SKM-1 treated with dmso at 0.1 percent for 144 hours (cell line): ENCODE results near the gene SEMA3E.
"Not testable (repeated sequence)": the region's sequence is repeated elsewhere in the genome, so short reads cannot be mapped to it uniquely, and the experiment has no call there.

Source experiments
- DNase-seq: peaks from one replicate; lab custom pipeline; 2025; ENCODE audit not compliant: unreplicated experiment; lab: John Stamatoyannopoulos, UW

SEMA3E gene

DNA sequence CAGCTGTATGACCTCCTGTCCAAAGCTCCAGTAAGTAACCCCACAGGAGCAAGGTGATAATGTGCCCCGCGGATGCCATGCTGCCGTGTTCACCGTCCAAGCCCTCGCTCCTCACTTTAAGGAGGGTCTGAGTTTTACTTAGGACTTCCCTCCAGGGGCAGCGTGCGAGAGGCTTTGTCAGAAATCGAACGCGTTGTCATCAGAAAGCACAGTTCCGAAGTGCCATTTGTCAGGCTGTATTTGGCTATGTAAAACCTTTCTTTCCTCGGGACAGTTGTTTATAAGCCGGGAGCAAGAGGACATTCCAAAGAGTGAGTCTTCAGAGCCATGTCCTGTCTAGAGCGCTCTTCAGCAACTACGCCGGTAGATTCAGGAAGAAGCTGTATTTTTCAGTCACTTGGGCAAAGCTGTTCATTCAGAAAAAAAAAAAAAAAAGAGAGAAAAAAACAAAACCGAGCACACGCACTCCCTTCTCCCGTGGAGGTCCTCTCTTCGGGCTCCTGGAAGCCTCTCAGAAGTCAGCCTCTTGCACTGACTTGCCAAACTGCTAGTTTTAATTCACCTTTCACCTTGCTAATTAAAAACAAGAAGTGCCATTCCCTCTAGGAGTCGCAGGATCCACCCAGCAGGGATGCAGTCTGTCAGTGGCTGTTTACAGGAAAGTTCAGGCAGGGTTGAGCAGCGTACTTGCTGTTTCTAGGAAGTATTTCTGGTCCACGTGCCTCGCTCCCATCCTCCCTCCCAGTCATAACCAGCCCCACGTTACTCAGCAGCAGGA is at the start of gene SEMA3E:
SEMA3E (minus strand) TSS at position 676 of the 778 bp plus-strand sequence.
- DNase-seq = no peak

DNA sequence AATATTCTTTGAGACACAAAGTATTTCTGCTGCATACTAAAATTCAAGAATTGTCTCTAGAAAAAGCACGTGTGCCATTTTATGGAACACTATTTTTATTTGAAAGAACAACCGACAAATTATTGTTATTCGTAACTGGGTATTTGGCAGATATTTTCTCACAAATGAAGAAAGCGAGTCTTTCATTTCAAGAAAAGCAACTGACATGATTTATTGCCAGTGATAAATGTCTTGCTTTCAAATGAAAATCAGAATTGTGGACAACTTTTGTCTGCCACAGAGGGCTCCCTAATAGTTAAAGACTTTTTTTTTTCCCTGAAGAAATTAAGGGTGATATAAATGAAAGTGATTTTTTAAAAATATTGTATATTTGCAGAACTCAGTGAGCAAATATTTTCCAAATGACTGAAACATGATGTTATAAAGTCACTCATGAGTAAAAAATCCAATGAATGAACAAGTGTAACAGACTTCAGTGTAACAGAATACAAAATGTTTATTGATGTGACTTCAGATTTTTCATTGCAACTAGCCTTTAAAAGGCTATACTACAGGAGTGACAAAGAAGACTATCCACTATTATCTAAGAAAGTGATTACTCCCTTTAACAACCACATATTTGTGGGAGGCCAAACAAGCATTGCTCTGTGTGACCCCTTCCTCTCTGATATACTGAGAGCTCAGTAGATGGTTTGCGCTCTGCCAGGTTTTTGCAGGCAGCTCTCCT is 49.0 kb upstream of the SEMA3E start:
- no peak for DNase-seq

DNA sequence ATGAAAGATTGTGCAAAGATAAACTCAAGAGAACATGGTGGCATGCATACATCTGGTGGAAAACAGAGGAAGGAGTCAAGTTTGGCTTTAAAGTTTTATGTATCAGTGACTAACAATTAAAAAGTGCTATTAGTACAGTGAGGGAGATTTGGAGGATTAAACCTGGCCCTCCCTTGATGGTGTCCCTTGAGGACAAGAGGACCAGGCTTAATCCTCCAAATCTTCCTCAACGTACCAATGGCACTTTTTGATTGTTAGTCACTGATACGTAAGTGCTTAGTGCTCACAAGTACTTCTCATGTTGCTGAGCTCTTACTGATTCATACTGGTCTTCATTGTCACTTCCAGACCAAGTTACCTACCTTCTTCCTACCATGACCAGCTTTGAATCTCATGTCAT is 47.2 kb upstream of the SEMA3E start:
- DNase-seq = no peak

DNA sequence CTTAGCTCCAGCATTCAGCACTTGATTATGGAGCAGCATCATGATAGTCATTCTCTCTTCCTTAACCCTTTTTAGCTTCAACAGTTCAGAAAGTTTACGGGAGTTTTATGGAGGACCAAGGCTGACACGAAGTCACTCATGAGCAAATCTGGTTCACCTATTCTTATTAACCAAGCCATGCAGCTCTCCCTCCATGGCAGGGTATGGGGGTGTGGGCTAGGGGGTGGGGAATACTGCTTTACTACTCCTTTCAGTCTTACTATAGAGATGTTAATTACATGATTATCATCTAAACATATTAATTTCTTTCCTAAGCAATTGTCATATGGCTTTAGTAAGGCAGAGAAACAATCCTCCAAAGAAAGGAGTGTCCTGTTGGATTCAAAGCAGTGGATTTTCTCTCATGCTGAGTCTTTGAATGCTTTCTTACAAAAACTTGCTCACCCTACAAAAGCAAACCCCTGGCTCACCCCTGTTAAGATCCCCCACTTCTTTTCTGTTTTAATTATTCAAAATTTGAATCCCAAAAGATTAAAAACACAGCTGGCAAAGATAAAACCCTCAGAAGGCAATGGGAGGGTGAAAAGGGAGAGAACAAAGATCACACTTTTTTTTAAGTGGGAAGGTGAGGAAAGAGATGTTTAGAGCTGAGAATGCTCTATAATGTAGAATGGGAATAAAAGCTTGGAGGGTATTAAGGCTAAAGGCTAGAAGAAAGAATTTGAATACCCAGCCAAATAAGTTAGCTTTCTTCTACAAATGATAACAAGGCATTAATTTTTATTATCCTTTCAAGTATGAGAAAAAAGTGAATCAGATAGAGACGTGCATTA is 46.4 kb upstream of the SEMA3E start:
- no peak for DNase-seq

DNA sequence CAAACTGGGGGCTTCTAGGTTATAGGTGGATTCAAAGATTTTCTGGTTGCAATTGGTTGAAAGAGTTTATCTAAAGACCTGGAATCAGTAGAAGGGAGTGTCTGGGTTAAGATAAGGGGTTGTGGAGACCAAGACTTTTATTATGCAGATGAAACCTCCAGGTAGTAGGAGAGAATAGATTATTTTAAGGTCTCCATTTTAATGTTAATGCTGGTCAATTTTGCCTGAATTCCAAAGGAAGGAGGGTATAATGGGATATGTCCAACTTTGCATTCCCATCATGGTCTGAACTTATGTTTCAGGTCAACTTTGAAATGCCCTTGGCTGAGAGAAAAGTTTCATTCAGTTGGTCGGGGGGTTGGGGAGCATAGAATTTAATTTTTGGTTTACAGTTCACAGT is 44.3 kb upstream of the SEMA3E start:
- DNase-seq = no peak

DNA sequence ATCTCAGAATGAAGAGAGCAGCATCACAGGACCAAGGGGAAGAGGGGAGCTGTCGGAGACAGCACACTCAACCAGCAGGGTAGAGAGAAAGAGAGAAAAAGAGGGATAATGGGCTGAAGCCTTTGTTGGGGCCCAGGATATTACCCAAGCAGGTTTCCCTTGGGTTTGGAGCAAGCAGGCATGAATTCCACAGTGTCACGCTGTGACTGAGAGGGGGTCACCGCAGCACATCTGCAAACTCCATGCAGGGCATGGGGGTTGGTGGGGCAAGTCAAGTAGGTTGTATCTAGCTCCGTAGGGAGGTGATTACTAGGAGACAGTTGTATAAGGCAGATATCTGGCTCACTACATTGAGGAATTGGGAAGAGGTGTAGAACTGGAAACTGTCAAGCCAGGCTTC is 42.2 kb upstream of the SEMA3E start:
- no peak for DNase-seq

DNA sequence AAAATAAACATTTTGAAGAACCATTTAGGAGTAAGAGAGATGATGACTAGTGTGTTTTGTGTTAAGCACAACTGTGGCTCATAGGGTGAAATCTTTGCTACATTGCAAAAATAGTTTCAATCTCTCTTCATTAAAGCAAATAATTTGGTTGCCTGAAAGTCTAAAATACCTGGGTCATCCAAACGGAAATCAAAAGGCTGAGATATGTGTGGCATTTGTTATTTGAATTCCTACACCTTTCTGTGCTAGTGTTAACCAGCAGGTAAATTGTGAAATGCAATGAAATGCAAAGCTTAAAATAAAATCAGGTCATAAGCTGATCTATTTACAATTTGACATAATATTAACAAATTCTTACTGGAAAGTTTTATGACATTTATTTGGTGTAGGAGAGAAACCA is 40.9 kb upstream of the SEMA3E start:
- no peak for DNase-seq

DNA sequence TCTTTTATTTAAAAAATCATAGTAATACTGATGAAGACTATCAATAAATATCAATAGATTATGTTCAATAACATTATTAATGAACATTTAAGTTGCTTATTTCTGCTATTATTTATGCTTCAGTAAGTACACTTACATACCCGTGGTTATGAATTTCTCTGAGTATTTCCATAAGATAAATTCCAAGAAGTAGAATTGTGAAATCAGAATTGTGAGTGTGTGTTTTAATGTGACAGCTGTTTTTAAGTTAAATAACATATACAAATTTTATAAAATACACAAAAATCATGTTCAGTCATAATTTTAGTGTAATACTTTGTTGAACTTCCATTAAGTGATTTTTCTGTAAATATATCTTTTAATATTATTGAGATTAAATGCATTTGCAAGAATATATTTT is 37.5 kb upstream of the SEMA3E start:
- no peak for DNase-seq

DNA sequence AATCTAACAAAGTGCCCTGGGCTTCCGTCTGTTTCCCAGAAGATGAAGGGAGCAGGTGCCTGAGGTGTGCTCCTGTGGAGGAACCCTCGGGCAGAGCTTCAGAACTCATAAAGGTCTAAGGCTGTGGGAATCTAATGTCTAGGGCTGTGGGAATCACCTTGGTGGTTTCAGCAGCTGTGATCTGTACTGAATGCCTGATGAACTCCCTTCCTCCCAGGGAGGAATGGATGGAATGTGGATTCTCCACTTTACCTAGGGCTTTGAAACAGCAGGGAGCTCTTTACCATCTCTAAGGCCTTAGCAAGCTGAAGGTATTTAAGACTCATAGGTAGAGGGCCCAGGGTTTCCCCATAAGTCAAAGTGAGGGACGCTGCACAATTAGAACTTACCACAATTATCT is 36.0 kb upstream of the SEMA3E start:
- DNase-seq = no peak

DNA sequence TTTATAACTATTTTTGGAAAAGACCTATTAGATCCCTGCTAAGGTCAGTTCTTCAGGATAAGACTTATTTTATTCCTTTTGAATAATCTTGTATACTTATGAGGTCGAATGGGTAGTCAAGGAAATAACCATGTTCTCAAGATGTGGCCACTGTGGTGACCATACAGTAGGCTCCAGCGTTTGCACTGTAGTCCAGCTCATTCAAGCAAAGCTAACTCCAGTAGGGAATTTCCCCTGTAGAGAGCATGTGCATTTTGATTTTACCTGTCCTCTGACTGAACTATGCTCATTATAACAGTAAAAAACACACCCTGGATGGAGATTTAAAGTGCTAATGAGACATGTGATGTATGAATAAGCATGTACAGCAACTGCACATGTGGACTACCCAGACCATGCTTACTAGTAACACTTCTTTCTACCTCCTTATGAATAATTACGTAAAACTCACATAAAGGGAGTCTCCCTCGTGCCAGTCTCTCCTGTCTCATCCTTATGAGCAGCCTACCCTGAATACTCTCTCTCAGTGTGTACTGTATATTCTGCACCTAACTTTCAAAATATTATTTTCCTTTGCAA is 32.4 kb upstream of the SEMA3E start:
- DNase-seq = no peak

DNA sequence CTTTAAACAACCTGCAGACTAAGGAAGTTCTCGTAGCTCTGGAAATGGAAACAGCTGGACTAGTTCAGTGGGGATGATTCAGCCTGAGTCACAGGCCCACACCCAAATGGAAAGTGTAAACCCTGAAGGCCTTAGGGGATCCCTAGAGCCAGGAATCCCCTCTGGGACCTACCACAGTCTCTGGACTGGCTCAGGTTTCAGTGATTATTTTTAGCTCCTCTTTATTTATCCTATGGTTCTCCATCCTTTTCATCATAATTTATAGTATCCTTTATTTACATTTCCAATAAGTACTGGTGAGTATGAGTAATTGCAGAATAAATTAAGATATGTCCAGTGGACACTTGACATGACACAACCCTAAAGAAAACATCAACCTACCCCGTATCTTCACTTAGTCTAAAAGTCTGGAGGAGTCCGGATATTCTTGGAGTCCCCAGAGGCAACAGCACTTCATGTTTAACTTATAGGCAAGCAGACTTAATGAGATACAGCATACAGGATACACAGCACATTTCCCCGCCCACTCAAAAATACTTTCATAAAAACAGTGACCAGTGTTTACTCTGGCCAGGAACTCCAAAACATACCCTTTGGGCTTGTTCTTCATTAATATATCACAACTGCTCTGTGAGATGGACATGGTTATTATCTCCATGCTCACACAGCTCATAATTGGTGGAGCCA is 28.4 kb upstream of the SEMA3E start:
- DNase-seq = no peak

DNA sequence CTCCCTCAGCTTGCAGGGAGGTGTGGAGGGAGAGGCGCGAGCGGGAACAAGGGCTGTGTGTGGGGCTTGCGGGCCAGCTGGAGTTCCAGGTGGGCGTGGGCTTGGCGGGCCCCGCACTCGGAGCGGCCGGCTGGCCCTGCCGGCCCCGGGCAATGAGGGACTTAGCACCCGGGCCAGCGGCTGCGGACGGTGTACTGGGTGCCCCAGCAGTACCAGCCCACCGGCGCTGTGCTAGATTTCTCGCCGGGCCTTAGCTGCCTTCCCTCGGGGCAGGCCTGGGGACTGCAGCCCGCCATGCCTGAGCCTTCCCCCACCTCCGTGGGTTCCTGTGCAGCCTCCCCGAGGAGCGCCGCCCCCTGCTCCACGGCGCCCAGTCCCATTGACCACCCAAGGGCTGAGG is 24.4 kb upstream of the SEMA3E start:
- DNase-seq = not testable (repeated sequence)

DNA sequence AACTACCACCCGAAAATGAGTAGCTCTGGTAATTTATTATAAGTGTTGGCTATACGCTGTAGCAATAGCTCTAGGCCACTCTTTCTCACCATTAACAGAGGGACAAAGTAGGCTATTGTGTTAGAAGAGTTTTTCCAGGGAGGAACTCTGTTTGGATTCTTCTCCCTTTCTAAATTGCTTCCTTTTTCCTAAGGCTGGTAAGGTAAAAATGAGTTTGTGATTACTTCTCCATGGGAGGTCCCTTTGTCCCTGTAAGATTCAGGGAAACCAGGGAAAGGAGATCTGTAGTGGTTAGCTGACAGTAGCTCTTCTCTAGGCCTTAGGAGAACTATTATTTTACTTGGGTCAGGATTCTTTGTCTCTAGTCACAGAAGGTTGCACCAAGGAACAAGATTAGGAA is 23.2 kb upstream of the SEMA3E start:
- no peak for DNase-seq

DNA sequence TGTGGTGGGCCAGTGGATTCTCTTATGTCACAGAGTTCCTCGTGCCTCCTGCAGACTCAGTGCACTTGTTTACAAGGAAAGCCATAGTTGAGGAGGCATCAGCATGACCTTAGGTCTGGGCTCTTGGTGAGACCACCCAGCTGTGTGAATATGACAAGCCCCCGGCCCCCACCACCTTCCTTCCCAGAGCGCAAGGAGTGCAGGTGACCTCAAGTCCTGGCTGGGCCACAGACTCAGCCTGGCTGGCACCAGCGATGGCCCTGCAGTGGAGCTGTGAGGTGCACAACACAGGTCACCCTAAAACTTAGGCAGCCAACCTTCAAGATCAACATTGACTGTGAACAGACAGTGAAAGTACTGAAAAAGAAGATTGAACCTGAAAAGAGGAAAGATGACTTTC is 14.2 kb upstream of the SEMA3E start:
- no peak for DNase-seq

DNA sequence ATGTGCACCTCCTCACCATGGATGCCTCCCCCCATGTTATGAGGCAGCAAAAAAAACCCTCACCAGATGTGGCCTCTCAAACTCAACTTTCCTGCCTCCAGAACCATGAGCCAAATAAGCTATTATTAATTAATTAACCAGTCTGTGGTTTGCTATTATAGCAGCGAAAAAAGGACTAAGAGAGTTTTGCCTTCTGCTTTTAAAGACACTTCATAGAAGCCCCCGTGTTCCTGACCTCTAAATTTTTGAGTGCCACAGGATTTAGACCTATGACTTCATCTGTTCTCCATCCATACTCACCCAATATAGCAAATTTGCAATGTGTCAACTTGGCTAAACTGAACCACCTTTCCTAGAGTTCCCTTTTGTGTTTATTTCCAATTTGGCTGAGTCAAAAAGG is 9.2 kb upstream of the SEMA3E start:
- no peak for DNase-seq

DNA sequence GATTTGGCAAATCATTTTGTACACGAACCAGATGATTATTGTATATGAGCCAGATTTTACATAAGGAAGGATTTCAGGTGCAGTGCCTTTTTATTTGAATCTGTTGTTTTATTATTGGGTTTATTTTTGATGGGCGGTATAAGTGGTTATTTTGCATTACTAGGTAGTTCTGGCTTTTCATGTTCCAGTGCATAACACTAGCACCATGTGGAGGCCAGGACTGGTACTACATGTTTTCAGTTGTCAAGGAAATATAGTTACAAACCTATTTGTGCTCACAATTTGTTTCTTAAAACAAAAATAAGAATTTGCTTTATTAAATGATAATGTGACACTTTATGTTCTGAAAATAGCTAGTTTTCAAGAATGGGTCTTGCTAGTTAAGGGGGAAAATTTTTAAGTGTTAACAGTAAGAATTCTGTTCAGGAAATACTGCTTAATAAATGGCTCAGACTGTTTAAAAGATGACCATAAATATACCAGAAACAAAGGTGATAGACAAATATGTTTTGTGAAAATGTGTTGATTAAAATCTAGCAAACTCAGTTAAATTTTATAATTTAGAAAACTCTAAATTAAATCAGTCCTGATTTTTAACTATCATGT is 7.1 kb upstream of the SEMA3E start:
- no peak for DNase-seq

DNA sequence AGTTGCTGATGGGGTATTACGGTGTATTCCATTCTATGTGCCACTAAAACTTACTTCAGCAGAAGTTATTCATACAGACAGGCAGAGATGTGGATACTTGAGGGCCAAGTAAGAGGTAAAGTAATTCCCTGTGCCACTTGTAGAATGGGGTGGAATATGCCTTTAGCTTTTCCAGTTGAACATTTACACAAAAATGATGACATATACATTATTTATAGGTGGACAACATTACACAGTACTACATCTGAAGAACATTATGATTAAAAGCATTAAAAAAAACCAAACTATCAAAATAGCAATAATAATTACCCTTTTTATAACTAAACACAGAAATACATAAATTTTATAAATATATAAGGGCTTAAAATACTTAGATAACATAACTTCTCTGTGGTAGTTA is 3.5 kb upstream of the SEMA3E start:
- no peak for DNase-seq

DNA sequence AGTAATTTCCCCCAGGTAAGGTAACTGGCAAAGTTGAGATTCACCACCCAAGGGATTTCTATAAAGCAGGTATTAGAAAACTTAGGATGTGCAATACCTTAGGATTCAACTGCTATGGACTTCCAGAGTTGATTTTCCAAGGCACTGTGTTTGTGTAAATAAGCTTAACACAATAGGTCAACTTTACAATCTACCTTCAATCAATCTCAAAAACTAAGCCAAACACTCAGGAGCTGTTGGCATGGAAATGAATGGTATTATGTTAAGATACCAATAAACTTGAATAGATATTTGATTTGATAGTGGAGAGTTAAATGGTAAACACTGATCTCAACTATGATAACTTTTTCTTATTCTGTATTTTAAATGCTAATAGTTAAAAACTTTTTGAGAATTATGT is 762 bp upstream of the SEMA3E start:
- DNase-seq = no peak

DNA sequence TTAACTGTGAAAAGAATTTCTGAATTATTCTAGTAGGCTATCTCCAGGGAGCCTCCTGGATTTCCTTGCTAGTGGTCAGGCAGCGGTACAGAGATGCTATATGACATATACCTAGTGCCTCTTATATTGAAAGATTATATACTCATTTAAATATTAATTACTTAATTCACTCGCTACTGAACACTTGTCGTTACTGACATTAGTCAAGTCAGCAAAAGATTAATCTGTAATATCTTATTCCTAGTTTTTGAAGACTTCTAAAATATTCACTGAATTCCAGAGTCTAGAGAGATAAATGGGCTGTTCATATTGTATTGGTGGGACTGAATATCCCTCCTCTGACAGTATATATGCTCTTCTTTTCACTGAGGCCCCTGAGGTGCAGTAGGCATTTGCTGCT is 2.9 kb downstream of the SEMA3E start:
- no peak for DNase-seq

DNA sequence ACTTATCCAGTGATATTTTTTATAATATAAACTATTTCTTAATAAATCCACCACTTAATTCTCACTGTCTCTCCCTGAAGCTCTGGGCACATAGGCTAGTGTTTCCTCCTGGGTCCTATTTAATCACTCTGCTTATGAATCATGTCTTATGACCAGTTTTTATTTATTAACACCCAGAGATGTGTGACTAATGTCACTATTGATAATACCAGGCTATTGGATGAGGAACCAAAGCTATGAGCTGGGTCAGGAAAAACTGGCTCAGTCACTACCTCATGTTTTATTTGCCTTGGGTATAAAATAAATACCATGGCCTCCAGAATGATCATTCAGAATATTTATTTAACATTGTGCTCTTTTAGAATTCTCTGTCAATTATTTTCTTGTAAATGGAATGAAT is 5.2 kb downstream of the SEMA3E start:
- no peak for DNase-seq

DNA sequence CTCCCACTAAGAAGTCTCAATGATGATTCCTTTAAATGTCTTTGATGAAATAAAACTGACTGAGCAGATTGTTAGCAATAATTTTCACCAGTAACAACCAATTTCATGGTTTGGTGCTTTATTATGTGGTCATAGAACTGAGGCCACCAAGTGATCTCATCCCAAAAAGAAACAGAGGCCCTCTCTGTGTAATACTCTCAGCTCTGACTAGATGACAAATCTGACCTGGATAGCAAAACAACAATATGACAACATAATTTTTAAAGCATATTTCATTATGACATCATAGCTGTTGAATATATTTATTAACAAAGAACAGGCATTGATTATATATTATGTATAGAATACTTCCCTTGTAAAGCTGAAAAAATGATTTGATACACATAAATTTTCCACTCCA is 5.9 kb downstream of the SEMA3E start:
- DNase-seq = no peak
